ENCODE data around the gene TRMT1L.

- TF ChIP-seq CTCF (IDR thresholded peaks at IDR 0.05) (no peak), POLR2A (IDR thresholded peaks at IDR 0.05) (no peak)
Measured at GRCh38 chr1:185155600-185156287, 1.0 kb downstream of the TRMT1L start.
